SK-MEL-5 (cell line): ENCODE data around the gene SYK. TPM values are rescaled to one million over a fixed set of nuclear protein-coding genes. Genes with fewer than 3 reads are reported as not detected.
"Not testable (repeated sequence)": the region's sequence is repeated elsewhere in the genome, so short reads cannot be mapped to it uniquely, and the experiment has no call there.

ENCODE experiments used
- DNase-seq: peaks from one replicate; pipeline ENCODE4 v3.0.0-alpha.2; 2016; ENCODE audit warnings: low read depth, low spot score
- in situ Hi-C: cut with HindIII; loops from 2 replicates; pipeline ENCODE4 v1.10.0; 2016; ENCODE audit warnings: low sequenced_read_pairs, high pct_unique_total_duplicates, low pct_unique_long_range_greater_than_20kb
- polyA plus RNA-seq, 2 experiments: library from polyadenylated mRNA; depleted of rRNA; stranded (reverse); fragments of >200 nt; gene quantifications; 2 replicates each; pipeline ENCODE4 v1.2.3, GENCODE V29; 2015
- total RNA-seq: library from RNA; depleted of rRNA; stranded (reverse); fragments of >200 nt; shearing (Covaris generic); gene quantifications from 2 replicates; pipeline ENCODE4 v1.2.3, GENCODE V29; 2014; rRNA removed

Gene SYK
- 0.74 and 1.7 TPM in 2 replicates for total RNA-seq
- polyA plus RNA-seq (2015; cell fraction: cytosol; rRNA removed): 0.13 and 0.27 TPM in 2 replicates
- 0.04 TPM in 1 of 2 replicates, not detected in the other for polyA plus RNA-seq (2015; cell fraction: nucleus; rRNA removed)

DNA sequence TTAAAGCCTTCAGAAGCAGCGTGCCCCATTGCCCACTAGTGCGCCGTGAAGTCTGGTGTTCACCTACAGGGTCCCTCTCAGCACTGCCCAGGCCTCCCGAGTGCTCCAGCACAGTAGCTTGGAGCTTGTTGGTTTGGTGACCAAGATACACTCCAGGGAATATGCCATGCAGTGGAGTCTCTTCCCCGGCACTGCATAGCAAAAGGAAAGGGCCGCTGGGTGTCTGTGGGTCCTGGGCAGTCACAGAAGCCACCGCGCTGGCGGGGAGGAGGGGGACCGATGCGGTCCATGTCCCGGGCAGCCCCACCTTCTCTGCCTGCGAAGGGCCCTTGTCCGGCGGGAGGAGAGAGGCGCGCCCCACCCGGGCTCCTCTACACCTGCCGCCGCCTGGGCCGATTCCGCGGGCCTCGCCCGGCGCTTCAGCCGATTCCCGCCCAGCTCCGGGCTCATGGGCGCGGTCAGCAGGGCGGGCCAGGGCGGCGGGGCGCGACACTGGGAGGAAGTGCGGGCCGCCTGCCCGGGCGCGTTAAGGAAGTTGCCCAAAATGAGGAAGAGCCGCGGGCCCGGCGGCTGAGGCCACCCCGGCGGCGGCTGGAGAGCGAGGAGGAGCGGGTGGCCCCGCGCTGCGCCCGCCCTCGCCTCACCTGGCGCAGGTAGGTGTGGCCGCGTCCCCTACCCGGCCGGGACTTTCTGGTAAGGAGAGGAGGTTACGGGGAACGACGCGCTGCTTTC lies at the start of gene SYK:
Gene SYK (plus strand): TSS at position 579 of the 732 bp plus-strand sequence. CDS start 42,080 bp downstream, outside the sequence.
- DNase-seq: no peak
- in situ Hi-C loops: no loop called here

DNA sequence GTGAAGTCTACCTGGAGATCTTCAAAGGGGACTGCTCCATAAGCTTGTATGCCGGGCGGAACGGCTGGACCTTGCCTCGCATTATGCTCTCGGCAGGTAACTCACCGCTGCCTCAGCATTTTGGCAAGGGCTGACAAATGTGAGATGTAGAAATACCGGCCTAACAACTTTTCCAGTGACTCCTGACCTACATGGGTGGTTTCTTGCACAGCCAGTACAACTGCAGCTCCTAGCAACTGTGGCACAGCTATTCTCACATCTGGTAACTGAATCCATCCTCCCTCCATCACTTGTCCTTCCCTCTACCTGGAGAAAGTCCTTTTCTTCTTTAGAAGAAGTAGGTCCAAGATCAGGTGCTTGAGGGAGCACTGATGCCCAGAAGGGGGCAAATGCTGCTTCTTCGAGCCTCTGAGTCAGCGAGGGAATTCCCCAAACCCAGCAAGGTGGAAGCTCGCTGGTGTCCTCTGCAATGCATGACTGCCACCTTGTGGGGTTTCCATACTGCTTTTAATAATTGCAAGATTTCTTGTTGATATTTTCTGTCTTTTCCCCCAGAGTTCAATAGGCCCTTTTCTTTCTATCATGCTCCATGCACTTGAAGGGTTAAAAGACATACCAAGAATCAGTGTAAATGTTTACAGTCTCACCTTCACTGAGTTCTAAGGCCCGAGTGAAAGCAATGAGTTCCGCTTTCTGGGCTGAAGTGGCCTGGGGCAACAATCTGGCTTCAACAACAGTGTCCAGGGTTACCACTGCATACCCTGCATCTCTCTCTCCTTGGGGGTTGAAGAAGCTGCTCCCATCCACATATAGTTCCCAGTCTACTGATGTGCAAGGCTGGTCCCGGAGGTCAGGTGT lies 45.9 kb upstream of the SYK start:
- in situ Hi-C loops: not testable (repeated sequence)
- DNase-seq: peak; percentile 51

DNA sequence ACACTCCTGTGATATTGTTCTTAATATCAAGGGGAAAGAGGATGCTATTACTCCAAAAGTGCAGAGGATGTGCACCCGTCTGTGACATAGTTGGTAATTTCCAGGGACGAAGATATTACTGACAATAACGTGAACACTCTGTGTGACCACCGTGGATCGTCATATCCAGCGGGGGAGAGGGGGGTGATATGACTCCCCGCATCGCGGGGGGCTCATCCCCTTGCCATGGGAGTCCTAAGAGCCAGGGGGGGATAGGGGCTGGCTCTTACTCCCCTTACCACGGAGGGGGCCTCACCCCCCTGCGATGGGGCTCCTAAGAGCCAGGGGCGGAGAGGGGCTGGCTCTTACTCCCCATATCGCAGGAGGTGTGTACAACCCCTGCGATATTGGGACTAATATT lies 41.0 kb upstream of the SYK start:
- DNase-seq, in situ Hi-C loops: not testable (repeated sequence)

DNA sequence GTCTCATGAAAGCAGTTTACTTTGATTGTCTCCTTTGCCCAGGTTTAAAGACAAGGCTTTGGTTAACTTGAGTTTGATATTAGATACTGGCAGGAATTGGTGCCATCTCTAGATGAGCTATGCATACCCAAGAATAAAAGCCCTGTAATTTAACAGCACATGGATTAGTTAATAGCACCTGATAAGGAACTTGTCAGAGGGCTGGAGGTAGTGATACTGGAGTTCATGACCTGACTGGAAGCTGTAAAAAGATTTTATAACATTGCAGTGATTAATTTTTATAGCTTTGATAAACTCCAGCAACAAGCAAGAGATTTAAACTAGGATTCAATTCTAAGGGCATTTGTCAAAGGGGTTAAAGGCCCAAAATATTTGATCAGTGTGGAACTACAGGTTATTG lies 34.9 kb upstream of the SYK start:
- no peak for DNase-seq
- in situ Hi-C loops: no loop called here

DNA sequence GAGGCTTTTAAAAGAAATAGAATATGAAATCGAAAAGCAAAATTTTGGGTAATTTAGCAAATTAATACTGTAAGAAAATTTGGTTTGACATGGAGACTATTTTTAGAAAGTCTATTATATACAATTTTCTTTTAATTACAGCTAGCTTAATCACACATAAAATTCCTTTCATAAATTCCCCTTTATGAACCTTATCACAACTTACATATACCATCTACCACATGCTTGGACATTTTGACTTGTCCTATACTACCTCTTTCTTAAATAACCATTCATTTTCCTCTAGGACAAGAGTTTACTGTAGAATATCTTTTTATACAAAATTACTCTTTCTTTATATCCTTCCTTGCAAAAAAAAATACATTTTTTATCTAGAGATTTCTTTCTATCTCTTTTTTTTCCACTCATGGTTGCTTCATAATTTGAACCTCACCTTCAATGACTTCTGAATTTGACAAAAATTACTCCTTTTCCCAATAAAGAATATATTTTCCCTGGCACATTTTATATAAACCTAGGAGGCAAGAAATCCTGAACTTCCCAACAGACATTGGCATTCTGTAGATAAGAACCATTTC lies 34.0 kb upstream of the SYK start:
- in situ Hi-C loops: no loop called here
- DNase-seq: no peak

DNA sequence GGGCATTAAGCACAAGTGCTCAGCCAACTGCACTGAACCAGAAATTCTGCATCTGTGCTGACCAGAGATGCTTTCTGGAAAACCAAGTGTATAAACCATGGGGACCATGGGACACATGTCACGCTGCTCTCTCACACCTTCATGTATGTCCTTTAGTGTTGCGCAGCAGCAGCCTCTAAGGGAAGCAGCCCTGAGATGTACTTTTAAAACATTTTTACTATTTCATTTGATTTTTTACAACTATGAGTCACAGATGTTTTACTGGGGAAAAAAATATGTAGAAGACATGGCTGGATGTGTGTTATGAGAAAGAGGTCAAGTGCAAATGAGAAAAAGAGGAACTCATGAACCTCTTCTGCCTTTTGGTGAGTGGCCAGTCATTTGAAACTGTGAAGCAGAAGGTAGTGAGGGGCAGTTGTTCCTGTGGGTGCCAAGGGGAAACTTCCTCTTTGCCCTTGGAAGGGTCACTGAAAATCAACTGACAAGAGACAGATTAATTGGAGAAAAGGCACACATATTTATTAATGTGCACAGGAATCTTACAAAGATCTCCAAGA lies 31.4 kb upstream of the SYK start:
- no peak for DNase-seq
- in situ Hi-C loops: no loop called here

DNA sequence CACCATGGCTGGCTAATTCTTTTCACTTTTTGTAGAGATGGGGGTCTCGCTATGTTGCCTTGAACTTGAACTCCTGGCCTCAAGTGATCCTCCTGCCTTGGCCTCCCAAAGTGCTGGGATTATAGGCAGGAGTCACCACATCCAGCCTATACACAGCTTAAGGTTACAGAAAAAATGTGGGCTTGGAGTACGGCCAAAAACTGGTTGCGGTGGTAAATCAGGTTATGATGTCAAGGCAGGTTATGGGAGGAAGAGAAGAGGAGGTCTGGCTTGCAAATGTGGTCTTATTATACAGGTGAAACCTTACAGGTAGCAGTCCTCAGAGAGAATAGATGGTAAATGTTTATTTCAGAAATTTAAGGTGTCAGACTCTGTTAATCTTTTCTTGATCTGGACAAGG lies 30.7 kb upstream of the SYK start:
- DNase-seq: no peak
- in situ Hi-C loops: no loop called here

DNA sequence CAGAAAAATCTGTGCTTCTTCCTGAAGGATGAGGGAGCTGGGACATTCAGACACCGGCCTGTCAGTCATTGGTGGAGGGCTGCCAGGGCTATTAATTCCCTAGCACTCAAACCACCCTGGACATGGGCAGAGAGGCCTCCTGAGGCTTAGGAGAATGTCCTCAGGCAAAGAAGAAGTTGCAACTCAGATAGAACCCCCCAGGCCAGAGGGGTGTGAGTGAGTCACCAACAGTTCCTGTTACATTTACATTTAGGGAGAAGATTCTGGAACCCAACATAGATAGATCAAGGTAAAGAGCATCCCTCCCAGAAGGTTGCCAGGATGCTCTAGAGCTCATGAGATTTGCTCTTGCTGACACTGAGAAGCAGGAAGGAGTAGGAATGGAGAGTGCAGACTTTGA lies 29.2 kb upstream of the SYK start:
- no peak for DNase-seq
- in situ Hi-C loops: no loop called here

DNA sequence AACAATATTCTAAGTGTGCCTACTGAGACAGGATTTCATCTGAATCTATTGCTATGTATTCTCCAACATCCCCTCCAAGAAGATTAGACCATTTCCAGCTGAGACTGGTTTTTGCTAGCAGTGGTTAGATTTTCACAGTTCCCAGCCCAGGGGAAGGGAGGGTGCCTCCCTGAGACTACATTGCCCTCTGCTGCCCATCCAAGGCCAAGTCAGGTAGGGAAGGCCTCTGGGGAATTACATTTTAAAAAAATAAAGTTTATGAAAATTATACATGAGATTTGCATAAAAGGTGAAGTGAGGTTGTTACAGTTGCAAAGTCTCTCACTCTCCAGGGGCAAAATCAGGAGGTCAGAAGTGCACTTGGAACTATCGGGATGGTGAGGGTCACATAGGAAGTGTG lies 28.0 kb upstream of the SYK start:
- in situ Hi-C loops: no loop called here
- peak; percentile 36 for DNase-seq

DNA sequence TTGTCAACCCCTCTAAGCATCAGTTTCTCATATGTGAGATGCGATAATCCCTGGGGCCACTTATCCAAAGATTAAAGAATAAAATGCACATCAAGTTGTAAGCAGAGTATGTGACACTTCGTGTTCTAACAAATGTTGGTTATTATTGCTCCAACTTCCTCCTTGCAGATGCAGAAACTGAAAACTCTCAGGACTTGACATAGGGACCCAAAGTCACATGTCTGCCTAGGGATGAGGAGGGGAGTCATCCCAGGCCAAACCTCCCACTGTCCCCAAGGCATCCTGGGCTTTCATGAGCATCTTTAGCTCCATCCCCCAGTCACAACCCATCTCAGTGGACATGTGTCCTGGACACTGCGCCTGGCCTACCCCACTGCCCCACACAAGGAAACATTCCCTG lies 27.5 kb upstream of the SYK start:
- in situ Hi-C loops: no loop called here
- DNase-seq: no peak

DNA sequence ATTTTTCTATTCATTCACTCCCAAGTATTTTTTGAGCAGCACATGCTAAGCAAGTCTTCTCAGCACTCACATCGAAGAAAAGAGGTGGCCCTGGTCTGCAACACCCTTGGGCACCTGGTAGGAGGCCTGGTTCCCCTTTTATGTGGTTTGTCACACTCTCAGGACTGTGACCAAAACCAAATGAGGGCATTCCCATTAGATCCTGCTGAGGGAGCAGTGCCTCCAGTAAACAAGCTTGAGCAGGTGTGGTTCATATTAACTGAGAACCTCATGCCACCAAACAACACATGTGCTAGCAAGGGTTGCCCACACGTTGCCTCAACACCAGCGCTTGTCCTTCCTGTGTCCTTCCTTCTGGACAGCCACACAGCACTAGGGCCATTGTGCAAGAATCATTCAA lies 26.9 kb upstream of the SYK start:
- in situ Hi-C loops: no loop called here
- DNase-seq: no peak

DNA sequence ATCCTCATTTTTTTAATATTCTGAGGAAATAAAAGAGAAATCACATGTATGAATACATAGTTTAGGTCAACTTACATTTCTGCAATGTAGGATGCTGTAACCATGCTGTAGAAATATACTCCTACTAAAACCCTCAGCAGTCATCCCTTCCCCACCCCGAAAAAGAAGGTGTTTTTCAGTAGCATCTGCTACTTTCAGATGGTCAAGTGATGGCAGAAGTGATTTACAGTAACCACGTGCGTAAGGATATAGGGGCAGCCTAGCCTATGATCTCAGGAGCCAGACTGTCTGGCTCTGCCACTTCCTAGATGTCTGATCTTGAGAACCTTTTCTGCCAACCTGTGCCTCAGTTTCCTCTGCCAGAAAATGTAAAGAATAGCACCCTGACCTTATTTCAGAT lies 26.0 kb upstream of the SYK start:
- in situ Hi-C loops: no loop called here

DNA sequence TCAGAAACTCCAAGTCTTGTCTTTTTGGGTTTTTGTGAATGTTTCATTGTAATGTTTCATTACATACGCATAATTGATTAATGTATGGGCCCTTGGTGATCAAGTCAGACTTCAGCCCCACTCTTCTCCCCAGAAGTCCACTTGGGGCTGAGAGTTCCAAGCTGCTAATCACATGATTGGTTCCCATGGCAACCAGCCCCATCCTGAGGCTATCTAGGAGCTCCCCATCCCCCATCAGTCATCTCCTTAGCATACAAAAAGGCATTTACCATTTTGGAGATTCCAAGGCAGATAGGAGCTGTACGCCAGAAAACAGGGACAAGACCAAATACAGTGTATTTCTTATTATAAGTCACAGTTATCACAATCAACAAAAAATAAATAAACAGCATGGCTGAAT lies 22.9 kb upstream of the SYK start:
- in situ Hi-C loops: no loop called here
- no peak for DNase-seq

More for the DNA sequence above, 26.0 kb upstream of the SYK start:
- no peak for DNase-seq

DNA sequence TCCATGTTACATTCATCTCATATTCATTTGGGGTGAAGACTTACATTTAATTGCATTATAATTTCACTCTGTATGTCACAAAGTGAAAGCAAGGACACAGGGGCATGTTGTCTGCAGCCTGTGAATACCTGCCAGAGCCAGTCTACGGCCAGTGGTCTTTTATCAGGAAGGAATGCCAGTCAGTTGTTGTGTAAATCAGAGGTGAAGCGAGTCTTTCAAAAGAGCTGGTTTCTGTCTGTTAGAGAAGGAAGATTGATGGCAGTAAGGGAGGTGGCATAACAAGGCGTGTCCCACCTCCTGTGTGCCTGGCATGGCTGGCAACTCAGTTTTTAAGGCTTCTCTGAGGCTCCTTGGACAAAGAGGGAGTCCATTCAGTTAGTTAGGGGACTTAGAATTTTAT lies 18.1 kb upstream of the SYK start:
- no peak for DNase-seq
- in situ Hi-C loops: no loop called here

DNA sequence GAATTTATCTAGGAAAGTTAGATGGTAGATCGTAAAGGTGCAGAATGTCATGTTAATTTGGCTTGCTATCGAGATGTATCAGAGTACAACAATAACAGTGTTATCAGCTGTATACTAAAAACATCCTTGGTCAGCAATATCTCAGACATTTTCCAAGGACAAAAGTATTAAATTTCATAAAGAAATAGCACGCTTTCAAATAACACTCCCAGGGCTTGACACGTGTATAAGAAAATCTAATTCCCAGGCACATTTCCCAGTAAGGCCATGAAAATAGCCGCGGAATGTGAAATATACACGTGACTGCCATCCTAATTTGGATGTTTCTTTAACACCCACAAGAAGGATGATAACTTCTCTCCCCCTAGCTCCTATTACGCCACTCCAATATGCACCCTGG lies 17.7 kb upstream of the SYK start:
- no peak for DNase-seq
- in situ Hi-C loops: no loop called here

DNA sequence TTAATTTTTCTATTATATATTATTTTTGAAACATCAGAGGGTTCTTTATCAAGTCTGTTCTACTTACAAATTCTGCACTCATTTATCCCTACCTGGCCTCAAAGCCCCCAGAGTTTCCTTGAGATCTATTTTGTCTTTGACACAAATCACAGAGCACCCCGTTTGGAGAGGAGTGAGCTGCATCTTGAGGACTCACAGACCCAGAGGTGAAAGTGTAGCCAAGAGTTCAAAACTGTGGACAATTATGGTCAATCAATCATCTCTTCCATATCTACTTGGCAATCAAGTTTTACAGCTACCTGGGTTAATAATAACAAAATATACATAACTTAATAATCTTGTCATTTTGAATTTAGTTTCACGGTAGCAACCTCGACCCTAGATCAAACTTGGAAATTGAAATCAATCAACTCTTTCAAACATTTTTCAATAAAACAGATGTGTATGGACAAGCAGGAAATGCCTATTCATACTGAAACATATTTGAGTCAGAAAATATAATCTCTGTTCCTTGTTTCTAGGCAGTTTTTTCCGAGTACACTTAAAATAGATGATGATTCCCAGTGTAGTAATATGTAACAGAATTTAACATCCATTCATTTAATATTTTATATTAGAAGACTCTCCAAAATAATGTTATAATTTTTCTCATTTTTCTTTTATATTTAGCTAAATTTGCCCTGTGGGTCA lies 13.7 kb upstream of the SYK start:
- in situ Hi-C loops: no loop called here
- no peak for DNase-seq

DNA sequence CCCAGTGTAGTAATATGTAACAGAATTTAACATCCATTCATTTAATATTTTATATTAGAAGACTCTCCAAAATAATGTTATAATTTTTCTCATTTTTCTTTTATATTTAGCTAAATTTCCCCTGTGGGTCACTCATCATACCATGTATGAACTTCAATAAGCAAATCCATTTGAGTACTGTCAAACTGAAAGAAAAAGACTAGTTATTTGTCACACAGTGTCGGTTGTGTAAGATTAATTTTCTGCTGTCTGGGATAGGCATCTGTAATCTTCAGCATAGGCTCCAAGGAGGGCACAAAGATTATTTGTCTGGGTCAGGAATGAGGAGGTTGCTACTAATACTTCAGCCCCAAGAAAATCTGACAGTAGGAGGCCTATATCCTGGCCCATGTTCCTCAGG lies 13.1 kb upstream of the SYK start:
- DNase-seq, in situ Hi-C loops: not testable (repeated sequence)

DNA sequence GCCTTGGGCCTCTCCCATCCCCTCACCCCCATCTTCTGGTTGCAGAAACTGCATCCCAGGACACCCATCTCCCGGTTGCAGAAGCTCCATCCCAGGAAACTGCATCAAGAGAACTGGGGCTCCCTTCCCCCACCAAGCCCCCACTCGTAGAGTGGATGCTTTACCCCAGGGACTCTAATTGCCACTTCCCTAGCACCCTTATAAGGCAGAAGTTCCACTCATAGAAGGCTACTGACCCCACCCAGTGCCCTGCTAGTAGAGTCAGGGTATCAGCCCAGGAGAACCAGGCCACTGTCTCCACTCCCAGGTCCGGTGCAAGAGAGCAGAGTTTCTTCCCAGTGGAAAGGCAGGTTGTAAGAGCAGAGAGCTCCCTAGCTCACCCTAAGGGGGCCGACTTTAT lies 12.2 kb upstream of the SYK start:
- in situ Hi-C loops: no loop called here
- DNase-seq: no peak
